GM12892 (cell line): Measurements from ENCODE around the gene TMEM80.

Experiments used
- POLR2A ChIP-seq: IDR thresholded peaks from 2 replicates; pipeline ENCODE4 v1.6.1; 2011; ENCODE audit warnings: low read depth, low read length, control low read depth
- POLR2AphosphoS5 ChIP-seq: IDR thresholded peaks from 2 replicates; pipeline ENCODE4 v1.6.1; 2011; ENCODE audit warnings: low read depth, low read length, control low read depth
- TAF1 ChIP-seq: IDR thresholded peaks from 2 replicates; pipeline ENCODE4 v1.6.1; 2011; ENCODE audit warnings: low read depth, mild to moderate bottlenecking, control low read depth, low read length, borderline replicate concordance

GRCh38 chr11:708511-708910, 12.9 kb downstream of the TMEM80 start:
- TF ChIP-seq POLR2AphosphoS5 (no peak), POLR2A (no peak), TAF1 (no peak)
